GM18951 (cell line): Measurements from ENCODE around the gene MMP23B.
A peak's percentile ranks its signal among the peaks of the same experiment; 100 is the strongest.
"Not testable (repeated sequence)": the region's sequence is repeated elsewhere in the genome, so short reads cannot be mapped to it uniquely, and the experiment has no call there.

Source experiments
- POLR2A ChIP-seq: IDR thresholded peaks from 4 replicates; pipeline ENCODE4 v1.6.1; 2011; ENCODE audit warnings: mild to moderate bottlenecking; ENCODE audit not compliant: insufficient read length, insufficient read depth; ENCODE audit errors: extremely low read depth
- in situ Hi-C: fragments of 300-500 bp; cut with MboI; formaldehyde crosslinking; loops from one replicate; pipeline ENCODE4 v1.12.0; 2022; ENCODE audit warnings: low sequenced_read_pairs, mixed read lengths, inconsistent platforms; ENCODE audit not compliant: unreplicated experiment

The MMP23B gene

DNA sequence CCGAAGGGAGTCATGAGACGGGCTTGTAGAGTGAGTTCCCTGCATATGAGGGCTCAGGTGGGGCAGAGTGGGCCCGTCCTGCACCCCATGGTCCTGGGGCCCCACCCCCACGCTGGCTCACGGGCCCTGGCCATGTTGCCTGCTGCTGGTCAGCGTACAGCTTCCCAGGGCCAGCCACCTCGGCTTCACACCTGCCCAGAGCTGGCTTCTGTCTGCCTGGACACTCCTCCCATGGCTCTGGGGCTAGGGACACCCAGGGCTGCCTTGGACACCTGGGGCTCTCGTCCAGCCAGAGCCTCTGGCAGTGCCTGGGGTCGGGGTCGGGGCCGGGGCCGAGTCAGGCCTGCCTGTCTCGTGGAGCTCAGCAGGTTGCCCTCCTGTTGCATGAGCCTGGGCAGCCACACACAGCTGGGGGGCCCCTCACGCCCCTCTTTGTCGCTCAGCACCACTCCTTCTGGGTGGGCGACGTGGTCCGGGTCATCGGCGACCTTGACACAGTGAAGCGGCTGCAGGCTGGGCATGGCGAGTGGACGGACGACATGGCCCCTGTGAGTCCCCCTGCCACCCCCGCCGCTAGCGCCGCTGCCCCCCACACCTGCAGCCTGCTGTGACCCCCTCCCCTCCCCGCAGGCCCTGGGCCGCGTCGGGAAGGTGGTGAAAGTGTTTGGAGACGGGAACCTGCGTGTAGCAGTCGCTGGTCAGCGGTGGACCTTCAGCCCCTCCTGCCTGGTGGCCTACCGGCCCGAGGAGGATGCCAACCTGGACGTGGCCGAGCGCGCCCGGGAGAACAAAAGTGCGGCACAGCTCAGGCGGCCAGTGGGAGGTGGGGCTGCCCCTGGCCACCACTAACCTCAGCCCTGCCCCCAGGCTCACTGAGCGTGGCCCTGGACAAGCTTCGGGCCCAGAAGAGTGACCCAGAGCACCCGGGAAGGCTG is 5.5 kb upstream of the MMP23B start:
- TF ChIP-seq POLR2A: no peak
- in situ Hi-C loops: no loop called here

DNA sequence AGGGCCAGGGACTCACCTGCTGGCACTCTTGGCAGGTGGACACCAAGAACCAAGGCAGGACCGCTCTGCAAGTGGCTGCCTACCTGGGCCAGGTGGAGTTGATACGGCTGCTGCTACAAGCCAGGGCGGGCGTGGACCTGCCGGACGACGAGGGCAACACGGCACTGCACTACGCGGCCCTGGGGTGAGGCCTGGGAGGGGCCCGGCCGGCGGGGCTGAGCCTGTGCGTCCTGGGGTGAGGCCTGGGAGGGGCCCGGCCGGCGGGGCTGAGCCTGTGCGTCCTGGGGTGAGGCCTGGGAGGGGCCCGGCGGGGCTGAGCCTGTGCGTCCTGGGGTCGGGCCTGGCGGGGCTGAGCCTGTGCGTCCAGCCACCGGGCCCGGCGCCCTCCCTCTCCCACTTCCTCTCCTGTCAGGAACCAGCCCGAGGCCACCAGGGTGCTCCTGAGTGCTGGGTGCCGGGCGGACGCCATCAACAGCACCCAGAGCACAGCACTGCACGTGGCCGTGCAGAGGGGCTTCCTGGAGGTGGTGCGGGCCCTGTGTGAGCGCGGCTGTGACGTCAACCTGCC is 4.6 kb upstream of the MMP23B start:
- in situ Hi-C loops: no loop called here
- no peak for TF ChIP-seq POLR2A

DNA sequence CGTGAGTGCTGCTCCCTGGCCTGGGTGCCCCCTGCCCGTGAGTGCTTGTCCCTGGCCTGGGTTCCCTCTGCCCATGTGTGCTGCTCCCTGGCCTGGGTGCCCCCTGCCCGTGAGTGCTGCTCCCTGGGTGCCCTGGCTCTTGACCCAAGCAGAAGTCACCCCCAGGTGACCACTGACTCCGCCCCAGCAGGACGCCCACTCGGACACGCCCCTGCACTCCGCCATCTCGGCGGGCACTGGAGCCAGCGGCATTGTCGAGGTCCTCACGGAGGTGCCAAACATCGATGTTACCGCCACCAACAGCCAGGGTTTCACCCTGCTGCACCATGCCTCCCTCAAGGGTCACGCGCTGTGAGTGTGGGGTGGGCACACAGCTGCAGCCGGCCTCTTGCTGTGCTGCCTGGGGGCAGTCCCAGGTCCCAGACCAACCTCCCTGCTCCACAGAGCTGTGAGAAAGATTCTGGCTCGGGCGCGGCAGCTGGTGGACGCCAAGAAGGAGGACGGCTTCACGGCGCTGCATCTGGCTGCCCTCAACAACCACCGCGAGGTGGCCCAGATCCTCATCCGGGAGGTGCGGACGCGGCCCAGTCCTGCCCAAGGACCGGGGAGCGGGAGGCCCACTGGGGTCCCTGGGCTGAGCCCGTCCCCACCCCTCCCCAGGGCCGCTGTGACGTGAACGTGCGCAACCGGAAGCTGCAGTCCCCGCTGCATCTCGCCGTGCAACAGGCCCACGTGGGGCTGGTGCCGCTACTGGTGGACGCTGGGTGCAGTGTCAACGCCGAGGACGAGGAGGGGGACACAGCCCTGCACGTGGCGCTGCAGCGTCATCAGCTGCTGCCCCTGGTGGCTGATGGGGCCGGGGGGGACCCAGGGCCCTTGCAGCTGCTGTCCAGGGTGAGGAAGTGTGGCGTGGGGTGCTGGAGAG is 3.9 kb upstream of the MMP23B start:
- no peak for TF ChIP-seq POLR2A
- in situ Hi-C loops: no loop called here

DNA sequence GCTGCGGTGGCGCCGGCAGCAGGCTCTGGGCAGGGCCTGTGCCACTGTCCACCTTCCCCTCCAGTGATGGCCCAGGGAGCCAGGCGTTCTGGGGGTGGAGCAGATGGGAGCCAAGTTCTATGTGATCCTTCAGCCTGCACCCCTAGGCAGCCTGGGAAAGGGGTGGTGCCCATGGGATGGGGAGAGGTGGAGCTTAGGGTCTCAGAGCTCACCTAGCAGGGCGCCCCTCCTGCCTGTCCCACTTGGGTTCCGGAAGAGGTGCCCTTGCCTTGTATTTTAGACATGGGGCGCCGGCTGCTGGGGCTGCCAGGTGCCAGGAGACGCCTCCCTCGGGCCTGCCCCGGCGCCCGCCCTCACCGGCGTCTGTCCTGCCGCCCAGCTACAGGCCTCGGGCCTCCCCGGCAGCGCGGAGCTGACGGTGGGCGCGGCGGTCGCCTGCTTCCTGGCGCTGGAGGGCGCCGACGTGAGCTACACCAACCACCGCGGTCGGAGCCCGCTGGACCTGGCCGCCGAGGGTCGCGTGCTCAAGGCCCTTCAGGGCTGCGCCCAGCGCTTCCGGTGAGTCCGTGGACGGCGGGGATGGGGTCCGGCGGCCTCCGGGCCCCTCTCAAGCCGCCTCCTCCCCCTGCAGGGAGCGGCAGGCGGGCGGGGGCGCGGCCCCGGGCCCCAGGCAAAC is 3.1 kb upstream of the MMP23B start:
- no peak for TF ChIP-seq POLR2A
- in situ Hi-C loops: no loop called here

DNA sequence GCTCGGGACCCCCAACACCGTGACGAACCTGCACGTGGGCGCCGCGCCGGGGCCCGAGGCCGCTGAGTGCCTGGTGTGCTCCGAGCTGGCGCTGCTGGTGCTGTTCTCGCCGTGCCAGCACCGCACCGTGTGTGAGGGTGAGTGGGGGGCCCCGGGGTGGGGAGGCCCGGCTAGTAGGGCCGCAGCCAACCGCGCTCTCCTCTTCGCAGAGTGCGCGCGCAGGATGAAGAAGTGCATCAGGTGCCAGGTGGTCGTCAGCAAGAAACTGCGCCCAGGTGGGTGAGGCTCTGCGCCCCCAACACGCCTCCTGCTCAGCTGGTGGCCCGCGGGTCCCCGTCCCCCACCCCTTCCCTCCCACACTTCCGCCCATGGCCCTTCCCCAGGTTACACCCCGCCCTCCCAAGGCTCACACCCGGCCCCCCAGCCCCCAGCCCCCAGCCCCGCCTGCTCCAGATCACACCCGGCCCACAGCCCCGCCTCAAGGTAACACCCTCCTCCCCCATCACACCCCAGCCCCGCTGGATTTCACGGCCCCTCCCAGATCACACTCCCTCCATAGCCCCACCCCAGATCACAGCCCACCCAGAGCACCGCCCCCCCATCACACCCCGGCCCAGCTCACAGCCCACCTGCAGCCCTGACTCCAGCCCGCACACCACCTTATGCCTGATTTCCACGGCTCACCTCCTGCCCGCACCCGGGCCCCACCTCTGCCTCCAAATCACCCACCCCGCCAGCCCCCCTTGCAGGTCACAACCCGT is 2.4 kb upstream of the MMP23B start:
- TF ChIP-seq POLR2A: no peak
- in situ Hi-C loops: no loop called here

DNA sequence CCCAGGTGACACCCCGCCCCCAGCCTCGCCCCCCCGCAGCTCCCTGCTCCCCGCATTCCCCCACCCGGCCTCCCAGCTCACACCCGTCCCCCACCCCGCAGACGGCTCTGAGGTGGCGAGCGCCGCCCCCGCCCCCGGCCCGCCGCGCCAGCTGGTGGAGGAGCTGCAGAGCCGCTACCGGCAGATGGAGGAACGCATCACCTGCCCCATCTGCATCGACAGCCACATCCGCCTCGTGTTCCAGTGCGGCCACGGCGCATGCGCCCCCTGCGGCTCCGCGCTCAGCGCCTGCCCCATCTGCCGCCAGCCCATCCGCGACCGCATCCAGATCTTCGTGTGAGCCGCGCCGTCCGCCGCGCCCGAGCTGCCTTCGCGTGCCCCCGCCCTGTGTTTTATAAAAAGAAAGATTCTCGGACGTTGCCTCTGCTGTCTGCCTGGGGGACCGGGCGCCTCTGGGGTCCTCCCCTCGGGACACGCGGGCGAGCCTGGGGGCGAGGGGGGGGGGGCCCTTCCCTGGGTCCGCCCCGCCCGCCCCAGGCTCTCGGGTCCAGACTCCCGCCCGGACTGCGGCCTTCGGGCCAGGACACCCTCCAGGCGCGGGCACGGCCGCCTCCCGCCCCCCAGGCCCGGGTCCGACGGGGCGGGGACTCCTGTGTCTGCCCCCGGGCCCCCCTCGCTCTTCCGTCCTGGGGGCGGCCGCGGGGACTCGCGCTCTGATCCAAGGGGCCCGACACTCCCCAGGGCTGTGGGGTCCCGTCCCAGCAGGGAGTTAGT is 1.6 kb upstream of the MMP23B start:
- peak; percentile 40 for TF ChIP-seq POLR2A
- in situ Hi-C loops: no loop called here

DNA sequence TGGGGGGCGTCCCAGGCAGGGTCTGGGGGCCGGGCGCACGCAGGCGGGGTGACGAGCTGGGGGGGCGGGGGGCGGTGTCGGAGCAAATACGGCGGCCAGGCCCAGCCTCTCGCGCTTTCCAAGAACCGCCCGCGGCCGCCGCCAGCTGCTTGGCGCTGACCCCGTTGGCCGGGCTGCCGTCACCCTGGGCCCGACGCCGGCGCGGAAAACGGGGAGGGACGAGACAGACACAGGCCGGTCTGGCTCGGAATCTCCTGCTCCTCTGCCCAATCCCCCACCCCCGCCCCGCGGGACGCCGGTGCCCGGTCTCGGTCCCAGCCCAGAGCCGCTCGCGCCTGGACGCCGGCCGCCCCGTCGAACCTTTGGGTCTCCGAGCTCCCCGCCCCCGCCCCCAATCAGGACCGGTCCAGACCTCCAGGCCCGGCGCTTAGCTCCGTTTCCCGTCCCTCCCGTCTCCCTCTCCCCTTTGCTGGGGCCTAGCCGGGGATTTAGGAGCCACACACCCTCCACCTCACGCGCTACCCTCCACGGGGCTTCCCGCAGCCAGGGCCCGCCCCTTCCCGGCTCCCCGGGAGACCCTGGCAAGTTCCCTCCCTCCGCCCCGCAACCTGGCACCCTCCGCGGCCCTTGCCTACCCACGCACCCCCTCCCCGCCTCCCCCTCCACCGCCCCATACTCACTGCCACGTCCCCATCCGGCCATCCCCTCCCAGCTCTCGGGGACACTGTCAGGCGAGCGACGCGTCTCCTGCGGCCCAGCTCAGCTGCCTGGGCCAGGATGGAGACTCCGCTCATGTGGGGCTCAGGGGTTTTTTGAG is 800 bp upstream of the MMP23B start:
- no peak for TF ChIP-seq POLR2A
- in situ Hi-C loops: no loop called here

DNA sequence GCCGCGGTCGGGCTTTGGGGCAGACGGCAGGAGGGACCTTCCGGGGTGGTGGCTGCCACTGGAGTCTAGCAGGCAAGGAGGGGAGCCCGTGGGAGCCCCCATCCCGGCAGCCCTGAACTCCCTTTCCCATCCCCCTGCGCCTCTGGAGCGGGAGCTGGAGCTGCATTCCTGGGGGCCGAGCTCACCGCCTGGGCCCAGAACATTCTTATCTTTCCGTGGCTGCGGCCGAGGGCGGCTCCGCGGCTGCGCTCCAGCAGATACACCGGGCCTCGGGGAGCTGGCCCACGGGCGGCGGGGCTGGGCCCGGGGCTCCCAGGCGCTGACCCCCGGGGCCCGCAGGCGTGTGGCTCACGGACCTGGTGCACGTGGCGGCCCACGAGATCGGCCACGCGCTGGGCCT is 1.4 kb downstream of the MMP23B start:
- in situ Hi-C loops: not testable (repeated sequence)

DNA sequence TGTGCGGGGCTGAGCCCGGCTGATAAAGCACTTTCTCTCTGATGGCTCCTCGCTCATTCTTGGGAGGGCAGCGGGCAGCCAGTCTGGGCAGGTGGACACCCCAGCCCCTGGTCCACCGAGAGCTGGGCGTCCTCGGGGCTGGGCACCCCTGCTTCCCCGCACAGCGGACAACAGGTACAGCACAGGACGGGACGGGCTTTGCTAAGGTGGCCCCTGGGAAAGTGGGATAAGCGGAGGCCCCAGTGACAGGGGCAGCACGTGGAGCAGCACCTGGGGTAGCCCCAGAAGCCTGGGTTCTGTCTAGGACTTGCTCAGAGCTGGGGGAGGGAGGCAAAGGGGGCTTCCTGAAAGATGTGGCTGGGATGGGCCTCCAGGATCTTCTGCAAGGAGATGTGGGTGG is 2.6 kb downstream of the MMP23B start:
- in situ Hi-C loops: not testable (repeated sequence)

DNA sequence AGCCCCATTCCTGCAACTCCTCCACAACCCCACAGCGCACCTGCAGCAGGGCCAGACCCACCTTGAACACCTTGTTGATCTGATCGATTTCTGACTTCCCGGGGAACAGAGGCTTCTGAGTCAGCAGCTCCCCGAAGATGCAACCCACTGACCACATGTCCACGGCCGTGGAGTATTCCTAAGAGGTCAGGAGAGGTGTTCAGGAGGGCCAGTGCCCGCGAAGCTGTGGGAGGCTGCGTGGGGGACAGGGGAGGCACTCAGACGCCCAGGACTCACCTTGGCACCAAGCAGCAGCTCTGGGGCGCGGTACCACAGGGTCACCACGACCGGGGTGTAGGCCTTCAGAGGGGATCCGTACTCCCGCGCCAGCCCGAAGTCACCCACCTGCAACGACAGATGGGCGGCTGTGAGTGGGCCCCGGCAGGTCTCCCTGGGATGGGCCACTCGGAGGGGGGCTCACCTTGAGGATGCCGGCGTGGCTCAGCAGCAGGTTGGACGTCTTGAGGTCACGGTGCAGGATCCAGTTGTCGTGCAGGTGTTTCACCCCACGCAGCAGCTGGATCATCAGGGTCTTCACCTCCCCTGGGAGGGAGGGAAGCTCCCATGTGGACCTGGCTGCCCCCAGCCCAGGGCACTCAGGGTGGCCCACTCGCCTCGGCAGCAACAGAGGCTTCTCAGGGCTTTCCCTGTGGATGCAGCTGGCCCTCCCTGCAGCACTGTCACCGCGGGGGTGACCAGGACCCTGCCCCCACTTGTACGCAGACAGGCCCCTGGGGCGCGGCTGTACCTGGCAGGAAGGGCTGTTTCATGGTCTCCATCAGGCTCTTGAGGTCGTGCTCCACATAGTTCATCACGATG is 4.9 kb downstream of the MMP23B start:
- in situ Hi-C loops: not testable (repeated sequence)

DNA sequence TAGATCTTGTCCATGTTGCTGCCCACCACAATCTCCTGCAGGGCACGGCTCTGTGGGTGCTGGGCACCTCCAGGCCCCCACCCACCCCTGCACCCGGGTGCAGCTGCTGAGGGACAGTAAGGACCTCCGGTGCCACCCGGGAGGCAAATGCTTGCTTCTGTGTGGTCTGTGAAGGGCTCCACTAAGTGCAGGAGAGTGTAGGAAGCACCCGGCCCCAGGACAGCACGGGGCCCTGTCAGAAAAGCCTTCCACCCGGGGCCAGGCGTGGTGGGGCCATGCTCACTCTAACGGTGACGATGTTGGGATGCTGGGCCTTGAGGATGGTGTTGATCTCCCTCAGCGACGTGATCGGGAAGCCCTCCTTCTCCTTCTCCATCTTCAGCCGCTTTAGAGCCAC is 5.5 kb downstream of the MMP23B start:
- in situ Hi-C loops: not testable (repeated sequence)

DNA sequence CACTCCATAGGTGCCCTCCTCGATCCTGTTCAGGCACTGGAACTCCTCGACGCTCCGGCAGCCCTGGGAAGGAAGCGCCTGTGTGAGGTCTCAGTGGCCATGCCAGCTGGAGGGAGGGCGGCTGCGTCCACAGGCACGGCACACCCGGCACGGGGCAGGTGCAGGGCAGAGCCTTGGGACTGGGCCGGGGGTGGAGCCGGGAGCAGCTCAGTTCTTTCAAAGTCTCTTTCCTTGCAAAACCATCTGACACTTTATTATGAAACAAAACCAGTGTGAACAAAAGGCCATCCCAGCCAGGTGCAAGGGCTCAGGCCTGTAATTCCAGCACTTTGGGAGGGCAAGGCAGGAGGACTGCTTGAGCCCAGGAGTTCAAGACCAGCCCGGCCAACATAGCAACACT is 6.6 kb downstream of the MMP23B start:
- in situ Hi-C loops: not testable (repeated sequence)

DNA sequence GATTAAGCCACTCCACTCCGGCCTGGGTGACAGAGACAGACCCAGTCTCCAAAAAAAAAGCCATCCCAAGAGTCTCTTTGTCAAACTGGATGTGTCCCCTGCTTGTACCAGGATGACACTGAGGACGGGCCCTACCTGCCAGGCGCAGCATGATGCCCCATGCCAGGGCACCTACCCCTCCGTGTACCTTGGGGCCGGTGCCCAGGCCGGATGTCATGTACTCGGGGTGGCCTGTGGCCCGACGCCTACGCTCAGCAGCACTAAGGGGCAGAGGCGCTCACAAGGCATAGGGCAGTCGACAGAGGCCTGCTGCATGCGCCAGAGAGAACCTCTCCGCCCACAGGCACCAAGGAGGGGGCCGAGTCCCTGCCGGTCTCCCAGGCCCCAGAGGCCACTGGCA is 7.4 kb downstream of the MMP23B start:
- in situ Hi-C loops: not testable (repeated sequence)

DNA sequence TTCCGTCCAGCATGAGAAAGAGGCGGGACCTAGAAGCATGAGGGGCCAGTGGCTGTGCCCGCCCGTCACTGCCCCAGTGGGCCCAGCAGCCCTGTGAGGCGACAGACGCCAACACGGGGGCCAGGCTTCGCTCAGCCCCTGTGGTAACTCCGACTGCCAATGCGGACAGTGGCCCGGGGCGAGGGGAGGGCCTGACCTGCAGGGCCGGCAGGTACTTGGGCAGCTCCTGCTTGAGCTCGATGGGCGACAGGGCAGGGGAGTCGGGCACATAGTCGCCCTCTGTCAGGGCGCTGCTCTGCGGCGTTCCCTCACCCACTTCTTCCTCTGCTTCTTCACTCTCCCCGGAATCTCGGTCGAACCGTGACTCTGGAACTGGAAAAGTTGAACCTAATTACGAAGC is 8.1 kb downstream of the MMP23B start:
- in situ Hi-C loops: not testable (repeated sequence)

DNA sequence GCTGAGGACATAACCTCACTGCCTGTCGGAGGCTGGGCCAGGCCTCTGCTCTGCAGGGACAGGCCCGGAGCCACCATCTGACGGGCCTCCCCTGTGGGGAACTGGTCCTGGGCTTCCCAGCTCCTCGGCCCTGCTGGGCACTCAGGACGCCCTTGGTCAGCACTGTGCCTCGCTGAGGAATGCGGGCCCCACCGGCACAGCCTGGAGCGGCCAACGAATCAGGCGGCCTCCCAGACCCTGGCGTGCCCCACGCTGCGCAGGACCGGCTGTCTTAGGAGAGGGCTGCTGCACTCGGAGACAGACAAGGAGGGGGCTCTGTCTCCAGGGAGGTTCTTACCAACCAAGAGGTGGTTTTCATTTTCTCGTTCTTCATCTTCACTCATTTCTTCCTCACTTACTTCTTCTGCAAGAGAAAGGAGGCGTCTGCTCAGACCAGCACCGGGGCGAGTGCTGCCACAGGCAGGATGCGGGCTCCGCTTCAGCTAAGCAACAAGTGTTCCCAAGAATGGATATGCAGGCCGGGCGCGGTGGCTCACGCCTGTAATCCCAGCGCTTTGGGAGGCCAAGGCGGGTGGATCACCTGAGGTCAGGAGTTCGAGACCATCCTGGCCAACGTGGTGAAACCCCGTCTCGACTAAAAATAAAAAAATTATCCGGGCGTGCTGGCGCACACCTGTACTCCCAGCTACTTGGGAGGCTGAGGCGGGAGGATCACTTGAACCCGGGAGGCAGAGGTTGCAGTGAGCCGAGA is 8.9 kb downstream of the MMP23B start:
- in situ Hi-C loops: not testable (repeated sequence)
